ENCODE results near the gene MRPL9.
A peak's percentile ranks its signal among the peaks of the same experiment; 100 is the strongest.

MRPL9 gene

DNA sequence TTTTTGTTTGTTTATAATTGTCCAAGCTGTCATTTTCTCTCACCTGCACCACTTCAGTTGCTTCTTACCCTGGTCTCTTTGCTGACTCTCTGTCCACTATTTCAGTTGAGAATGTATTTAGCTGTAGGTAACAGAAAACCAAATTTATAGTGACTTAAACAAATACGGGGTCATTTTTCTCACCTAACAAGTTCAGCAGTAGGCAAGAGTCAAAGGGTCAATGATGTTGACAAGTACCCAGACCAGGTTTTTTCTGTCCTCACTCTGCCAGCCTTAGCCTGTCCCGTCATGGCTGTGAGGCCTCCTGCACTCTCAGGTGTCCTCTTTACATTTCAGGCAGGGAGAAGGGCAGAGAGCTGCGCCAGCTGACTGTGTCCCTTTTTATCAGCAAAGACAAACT, 30.2 kb downstream of the MRPL9 start:
- DNase-seq (ENCODE audit: low read depth) = no peak

DNA sequence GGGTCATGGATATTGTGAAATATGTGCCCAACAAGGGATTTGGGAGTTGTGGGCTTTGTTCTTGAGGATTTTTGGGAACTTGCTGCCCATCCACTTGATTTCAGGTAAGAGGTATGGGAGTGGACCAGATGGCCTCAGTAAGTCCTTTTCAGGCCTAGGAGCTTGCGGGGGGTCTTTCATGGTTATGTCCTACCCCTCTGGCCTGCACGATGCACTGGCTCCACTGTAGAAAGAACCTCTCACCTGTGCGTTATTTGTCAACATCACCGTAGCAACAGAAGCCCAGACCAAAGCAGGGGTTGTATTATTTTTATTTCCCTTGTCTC, 33.4 kb downstream of the MRPL9 start:
- no peak for DNase-seq (ENCODE audit: low read depth)

DNA sequence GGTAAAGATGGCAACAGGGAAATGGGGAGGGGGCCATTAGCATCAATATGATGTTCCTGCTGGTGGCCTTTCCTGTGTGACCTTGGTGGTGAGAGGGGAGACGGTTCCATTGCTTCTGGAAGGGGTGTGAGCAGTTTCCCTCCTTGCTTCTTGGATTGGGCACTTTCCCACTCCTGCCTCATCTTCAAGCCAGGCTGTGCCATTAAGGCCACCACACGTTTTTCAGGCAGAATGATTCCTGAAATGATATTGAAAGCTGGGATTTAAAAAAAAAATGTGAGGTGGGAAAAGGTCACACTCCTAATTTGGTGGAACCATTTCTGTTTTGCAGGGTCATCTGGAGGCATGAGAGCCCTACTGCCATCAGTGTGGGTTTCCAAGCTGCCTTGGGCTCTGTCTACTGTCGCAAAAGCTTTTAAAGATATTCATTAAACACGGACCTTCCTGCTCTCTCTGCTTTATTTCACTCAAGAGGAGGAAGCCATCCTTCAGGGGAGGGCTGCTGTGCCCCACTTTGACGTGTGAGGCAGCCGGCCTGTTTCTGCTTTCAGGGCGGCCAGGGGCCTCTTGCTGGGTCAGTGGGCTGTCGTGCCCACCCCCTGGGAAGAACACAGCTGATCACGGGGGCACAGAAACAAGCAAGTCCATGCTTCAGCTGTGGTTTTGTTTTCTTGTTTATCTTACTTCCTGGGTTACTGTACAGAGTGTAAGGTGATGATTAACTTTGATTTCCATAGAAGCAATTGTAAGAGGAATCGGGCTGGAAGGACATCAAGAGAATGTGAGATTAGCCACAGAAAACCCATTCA, 33.9 kb downstream of the MRPL9 start:
- DNase-seq (ENCODE audit: low read depth) = no peak

DNA sequence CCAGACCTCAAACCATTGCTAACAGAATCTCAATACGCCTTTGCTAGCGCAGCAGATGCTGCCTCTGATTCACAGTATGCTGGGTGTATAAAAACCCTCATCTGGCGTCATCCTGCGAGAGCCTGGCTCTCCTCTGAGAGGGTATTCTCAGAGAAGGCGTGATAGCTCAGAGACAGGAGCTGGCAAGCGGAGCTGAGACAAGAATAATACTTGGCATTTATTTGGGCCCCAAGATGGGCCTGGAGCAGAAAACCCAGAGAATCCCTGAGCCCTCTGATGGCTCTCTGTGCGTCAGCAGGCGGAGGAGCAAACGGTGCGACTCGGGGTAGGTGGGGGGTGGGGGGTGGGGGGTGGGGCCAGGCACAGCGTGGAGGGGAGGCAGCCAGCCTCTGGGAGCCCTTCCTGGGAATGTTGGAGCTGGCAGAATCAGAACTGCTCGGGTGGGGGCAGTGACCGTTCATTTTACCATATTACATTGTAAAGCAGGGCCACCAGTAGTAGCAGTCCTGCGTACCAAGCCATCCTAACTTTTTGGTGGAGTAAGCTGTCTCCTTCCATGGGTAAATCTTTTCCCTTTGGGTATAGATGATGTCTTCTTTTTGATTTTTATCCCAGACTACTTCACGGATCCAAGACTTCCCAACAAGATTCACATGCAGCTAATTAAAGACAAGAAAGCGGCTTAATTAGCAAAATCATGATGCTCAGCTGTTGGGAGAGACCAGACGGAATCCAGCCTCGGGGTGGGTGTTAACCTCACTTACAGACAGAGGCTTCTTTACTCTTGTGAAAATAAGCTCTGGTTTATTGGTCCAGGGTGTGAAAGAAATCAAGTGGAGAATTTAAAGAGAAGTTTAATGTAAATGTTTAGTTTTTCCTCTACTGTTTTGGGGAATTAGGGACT, 34.9 kb downstream of the MRPL9 start:
- DNase-seq (ENCODE audit: low read depth) = peak; percentile 24

DNA sequence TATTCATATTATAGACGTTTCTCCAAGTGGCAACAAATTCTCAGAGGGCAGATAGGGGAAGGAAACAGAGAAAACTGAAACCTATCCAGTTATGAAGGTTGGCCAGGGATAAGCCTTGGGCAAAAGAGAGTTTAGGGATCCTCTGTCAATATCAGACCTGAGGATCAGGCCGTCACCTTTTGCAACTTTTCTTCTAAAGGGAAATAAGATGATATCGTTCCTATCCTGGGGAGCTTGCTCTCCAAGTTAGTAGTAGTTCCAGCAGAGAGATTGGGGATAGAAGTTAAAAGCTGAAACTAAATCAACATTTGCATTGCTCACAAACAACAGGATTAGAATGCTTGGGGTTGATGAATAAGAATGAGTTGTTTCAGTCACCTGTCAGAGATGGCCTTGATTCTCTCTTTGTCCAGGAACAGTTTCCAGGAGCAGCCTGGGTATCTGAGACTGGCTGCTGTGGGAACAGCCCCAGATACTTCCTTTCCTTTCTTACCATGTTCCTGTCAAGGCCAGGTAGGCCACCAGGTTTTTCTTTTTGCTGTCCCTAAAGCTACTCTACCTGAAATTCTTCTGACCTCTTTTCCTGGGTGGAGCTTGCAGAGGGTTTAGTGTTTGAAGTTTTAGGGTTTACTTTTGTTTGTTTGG, 39.4 kb downstream of the MRPL9 start:
- no peak for DNase-seq (ENCODE audit: low read depth)

DNA sequence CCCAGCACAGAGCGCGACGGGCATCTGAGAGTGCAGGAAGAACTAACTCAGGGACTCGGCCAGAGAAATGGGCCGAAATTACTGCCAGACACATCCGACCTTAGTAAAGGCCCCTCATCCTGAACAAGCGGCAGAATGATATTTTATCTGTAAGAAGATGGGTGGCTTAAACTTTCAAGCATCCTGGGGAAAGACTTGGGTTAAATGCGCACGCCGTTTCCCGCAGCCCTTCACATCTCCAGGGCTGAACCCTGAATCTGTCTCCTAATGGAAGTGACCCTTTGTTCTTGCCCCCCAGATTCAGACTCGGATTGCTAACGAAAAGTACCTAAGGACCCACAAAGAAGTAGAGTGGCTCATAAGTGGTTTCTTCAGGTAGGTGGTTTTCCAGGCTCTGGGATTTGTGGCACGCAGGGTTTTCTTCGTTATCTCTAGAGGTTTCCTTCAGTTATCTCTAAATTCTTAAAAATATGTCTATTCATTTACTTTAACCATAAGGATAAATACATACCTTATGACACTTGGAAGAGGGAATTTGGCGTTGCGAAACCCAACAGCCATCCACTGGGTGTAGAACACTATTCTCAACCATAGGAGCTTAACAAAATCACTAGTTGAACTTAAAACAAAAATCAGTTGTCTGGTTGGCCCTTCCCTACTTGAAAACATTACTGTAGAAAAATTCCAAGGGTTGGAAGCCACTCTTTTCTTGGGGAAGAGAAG, 41.3 kb downstream of the MRPL9 start:
- DNase-seq (ENCODE audit: low read depth) = no peak

DNA sequence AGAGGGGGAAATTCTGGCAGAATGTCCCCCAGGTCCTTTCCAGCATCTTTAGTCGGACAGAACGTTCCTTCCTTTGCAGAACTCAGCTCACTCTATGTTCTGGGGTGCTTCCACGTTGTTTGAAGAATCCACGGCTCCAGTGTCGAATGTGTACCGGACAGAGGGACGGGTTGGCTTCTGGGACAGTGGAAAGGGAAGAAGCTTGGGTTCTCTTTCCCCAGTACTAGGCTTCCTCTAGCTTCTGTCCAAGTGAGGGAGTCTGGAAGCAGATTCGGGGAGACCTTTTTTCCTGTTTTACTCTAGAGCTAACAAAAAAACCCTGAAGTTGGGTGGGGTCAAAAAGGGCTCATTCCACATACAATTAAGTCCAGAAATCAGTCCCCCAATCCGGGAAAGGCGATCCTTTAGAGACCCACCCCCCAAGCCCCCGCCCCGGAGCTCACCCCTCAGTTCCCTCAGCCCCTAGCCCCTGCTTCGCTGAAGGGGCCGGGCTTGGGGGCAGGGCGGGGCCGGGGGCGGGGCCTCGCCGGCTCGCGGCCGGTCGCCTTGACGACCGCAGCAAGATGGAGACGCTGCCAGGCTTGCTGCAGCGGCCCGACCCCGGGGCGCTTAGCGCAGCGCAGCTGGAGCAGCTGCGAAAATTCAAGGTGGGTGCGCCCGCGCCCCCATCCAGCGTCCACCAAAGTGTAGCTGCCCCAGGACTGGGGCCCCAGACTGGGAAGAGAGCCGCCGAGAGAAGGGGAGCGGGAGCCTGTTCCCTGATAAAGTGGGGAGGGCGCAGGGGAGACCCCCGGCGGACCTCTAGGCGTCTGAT, 42.1 kb downstream of the MRPL9 start, which contains the start of gene RIIAD1:
TSS of gene RIIAD1 (plus strand) at position 549 of the 814 bp plus-strand sequence. CDS start at position 564, 15 bp downstream.
- no peak for DNase-seq (ENCODE audit: low read depth)

DNA sequence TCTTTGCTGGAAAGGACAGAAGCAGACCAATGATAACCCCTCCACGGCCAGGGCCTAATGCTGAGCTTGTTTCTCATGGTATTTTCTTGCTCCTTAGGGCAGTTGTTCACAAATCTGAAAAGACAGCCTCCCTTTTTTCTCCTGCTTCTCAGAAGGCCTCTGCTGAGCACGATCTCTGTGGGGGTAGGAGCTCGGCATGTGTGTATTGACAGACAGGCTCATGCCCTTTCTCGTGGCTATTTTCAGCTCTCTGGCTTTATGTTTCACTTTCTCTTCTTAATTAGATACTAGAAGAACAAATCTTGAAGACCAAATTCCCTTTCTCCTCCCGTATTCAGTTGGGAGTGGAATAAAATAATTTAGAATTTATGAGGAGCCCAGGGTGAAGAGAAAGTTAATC, 42.7 kb downstream of the MRPL9 start:
- no peak for DNase-seq (ENCODE audit: low read depth)

DNA sequence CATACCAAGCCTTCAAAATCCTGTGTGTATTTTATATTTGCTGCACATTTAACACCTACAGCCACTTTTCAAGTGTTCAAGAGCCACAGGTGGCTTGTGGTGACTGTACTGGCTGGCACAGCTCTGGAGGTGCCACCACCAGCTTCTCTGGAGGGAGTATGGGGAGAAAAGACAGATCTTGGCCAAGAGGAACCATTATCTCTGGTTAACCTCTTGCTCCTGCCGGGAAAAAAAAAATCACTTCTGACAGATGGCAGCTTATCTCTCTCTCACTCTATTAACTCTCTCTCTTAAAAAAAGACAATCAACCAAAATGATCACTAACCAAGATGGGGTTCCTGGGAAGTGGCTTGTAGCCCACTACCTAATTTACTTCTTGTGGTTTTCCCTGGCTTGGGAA, 43.2 kb downstream of the MRPL9 start:
- DNase-seq (ENCODE audit: low read depth) = no peak

DNA sequence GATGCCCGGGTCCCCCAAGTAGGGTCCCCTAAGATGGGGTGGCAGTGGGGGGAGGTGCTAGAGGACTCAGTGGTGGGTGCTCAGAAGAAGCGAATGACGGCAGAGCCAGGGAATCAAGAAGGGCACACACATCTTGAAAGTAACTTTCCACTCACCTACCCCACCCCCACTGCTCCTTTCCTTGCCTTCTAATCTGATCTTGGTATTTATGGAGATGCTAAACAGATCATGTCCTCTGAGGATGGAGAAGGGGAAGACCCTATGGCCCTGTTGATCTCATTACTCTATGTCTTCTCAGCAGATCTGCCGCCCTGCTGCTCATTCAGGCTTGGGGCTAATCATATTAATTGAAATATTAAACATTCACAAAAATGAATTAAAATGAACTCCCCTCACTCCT, 44.6 kb downstream of the MRPL9 start:
- no peak for DNase-seq (ENCODE audit: low read depth)

DNA sequence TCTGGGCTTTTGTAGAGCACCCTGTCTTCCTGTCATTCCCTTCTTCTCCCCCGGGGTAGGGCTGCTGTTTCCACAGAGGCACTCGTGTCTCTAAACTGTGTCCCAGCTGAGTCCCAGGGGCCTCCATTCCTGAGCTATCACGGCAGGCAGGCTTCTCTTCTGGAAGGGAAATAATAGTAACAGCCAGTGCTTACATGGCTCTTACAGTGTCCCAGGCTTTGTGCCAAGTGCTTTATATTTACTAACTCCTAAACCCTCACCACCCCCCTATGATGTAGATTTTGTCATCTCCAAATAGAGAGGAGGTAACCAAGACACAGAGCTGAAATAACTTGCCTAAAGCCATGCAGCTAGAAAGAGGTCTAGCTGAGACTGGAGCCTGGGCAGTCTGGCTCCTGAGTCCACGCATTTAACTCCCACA, 45.3 kb downstream of the MRPL9 start:
- no peak for DNase-seq (ENCODE audit: low read depth)

DNA sequence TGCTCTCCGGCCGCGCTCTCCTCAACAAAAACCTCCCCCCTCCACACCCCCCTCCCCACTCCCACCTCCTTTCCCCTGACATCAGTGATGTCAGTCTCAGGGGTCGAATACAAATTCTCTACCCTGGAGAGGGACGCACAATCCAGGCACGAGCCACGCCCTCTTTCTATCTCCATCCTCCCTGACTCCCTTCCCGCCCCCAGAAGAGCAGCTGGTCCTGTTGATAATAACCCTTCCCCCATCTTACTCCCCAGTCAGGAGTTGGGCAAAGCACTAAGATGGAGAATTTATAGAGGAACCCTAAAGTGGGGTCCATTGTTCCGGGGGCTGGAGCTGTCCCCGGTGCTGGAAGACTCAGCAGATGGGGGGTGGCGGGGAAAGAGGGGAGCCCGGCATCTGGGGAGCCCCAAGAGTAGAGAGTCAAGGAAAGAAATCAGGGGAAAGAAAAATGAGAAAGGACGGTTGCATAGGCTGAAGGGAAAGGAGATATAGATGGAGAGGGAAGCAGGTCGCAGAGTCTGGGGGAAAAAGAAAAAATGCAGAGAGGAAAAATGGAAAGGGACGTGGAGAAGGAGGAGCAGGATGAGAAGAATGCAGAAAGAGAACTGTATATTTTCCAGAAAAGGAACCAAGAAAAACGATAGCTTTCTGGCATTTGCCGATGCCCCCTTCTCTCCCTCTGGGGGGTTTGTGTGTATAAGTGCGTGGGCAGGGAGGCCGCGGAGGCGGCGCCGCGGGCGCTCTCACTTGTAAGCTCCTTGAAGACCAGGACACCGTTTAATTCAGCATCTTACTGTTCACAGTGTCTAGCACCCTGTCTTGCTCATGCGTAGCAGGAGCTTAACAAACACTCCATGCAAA, 46.3 kb downstream of the MRPL9 start, which contains the start of gene CELF3:
TSS of gene CELF3 (minus strand) at position 33 of the 861 bp plus-strand sequence. CDS start 783 bp downstream, outside the sequence.
- DNase-seq (ENCODE audit: low read depth) = no peak

DNA sequence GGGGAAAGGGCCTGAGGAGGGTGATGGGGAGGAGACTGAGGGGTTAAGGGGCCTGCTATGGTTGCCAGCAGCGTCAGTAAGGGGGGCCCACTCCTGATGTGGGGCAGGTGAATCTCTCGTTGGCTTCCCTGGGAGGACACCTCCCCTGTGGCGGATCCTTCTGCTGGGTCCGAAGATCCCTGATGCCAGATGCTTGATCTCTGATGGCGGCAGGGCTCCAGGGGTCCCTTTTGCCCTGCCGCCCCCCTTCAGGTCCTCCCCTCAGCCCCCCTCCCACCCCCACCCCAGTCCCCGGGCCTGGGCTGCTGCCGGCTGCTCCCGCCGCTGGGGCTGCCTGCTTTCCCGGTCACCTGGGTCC, 46.9 kb downstream of the MRPL9 start:
- no peak for DNase-seq (ENCODE audit: low read depth)

DNA sequence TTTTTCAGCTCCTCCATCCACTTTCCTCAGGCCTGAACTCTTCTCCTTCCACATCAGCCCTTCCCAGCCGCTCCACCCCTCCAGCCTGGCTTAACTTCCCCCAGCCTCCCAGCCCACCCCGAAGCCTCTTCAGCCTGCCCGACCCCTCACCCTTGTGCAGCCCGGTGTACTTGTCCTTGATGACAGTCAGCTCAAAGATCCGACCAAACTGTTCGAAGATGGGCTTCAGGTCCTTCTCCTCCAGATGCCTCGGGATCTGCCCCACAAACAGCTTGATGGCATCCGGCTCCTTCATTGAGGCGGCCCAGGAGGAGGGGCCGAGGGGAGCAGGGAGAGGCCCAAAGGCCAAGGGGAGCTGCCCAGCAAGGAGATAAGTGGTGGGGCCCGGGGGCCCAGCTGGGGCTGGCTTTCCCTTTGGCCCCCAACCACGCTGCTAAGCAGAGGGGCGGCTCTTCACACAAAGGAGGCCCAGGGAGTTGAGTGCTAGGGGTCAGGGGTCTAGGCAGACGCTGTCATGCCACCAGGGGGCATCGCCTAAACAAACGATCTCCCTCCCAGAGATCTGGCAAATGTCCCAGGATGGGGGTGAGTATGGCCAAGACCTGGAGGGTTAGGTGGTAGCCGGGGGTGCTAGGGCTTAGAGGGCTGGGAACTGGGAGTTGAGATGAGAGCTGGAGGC, 47.4 kb downstream of the MRPL9 start:
- DNase-seq (ENCODE audit: low read depth) = no peak

DNA sequence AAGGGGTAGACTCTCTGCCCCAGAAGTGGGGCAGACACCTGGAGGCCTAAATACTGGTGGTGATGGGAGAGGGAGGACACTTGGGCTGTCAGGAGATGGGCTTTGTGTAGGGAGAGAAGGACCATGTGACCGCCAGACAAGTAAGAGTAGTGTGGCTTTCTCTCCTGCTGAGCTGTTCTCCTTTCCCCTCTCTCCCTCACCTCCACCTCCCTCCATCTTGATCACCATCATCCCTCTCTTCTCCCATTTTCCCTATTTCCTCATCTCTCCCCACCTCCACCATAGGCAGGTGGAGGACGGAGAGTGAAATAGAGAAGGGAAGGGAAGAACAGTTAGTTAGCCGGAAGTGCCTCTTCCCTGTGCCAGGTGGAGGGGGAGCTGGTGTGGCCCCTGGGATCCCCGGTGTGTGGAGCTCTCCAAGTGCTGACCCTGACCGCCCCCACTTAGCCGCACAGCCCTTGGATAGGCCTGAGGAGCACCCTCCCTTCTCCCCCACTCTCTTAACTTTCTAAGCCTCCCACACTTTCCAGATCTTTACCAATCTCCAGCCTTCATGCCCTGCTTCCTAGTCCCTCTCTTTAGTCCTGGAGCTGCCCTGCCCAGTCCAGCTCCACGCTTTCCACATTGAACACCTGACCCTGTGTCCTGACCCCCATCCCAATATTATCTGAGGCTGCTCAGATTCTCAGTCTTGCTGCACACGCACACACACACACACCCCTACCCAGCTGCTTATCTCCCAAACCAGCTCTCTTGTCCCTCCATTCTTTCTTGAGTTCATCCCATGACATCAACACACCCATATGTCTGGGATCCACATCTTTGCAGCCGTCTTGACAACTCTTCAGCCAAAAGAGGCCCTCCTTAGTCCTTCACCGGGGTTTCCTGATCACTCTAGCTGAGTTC, 48.2 kb downstream of the MRPL9 start:
- DNase-seq (ENCODE audit: low read depth) = no peak

DNA sequence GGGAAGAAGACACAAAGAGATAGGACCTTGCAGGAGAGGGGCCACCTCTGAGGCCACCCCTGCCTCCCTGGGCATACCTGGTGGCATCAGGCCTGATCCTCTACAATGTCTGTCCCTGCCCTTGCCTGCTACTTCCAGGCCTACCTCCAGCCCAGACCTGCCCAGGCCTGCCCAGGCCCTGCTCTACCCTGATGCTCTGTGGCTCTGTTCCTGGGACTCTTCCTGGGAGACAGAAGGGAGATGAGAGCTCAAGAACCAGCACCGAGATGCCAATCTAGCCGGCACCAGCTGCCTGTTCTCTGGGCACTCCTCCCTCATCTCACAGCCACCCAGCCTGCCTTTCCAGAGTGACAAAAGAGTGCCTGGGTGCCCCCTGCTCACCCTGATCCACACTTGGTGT, 49.4 kb downstream of the MRPL9 start:
- no peak for DNase-seq (ENCODE audit: low read depth)

DNA sequence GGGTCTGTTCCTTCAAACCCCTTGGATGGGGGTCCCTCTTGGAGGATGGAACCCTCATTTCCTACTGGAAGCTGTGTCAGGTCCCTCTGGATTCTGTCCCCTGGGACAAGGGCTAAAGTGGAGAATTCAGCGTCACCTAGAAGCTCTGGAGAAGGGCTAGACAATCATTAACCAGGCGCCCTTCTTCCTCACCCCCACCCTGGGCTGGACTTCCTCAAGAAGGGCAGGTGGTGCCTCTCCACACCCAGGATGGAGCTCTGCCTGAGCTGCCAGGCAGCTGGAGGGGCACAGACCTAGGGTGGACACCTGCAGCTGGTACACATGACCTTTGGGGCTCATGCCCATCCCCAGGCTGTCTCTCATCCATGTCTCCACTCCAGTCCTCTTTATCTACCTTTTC, 50.3 kb downstream of the MRPL9 start:
- no peak for DNase-seq (ENCODE audit: low read depth)

DNA sequence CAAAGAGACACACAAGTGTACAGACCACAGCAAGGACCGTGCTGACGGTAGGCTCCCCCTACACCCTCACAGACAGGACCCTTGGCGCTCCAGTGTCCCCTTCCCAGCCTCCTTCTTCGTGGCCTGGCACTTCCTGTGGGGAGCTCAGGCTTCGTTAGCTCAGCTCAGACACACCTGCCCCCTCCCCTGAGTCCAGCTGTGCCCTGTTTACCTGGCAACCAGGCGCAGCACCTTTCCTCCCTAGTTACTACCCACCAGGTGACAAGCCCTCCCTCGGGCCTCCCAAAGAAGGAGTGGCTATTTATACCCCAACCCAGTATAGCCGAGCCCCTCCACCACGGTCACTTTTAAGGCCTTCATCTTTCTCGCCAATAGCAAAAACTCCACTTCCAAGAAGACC, 51.3 kb downstream of the MRPL9 start:
- no peak for DNase-seq (ENCODE audit: low read depth)

All from GM04504 (cell line).